CD4-positive, alpha-beta T cell treated with Interferon gamma for 1 hour (primary cell): Measurements from ENCODE around the gene UQCR10.
A peak's percentile ranks its signal among the peaks of the same experiment; 100 is the strongest.

Source experiments
- DNase-seq: peaks from one replicate; pipeline ENCODE4 v3.0.0-alpha.2; 2020

UQCR10 gene

GRCh38 chr22:29799217-29799680 is 32.1 kb downstream of the UQCR10 start:
- peak; percentile 66 for DNase-seq

GRCh38 chr22:29801153-29801552 is 34.0 kb downstream of the UQCR10 start:
- no peak for DNase-seq

GRCh38 chr22:29801796-29802195 is 34.6 kb downstream of the UQCR10 start:
- DNase-seq, result no peak

- no peak for DNase-seq
Measured at GRCh38 chr22:29803190-29803589, 36.0 kb downstream of the UQCR10 start.

- no peak for DNase-seq
Measured at GRCh38 chr22:29804985-29805384, 37.8 kb downstream of the UQCR10 start.

- DNase-seq, result no peak
Measured at GRCh38 chr22:29806196-29806595, 39.0 kb downstream of the UQCR10 start.

- no peak for DNase-seq
Measured at GRCh38 chr22:29810216-29810615, 43.0 kb downstream of the UQCR10 start.

- no peak for DNase-seq
Measured at GRCh38 chr22:29811377-29811776, 44.2 kb downstream of the UQCR10 start.

GRCh38 chr22:29813126-29813525 is 46.0 kb downstream of the UQCR10 start:
- no peak for DNase-seq

- DNase-seq, result no peak
Measured at GRCh38 chr22:29813563-29813962, 46.4 kb downstream of the UQCR10 start.

- no peak for DNase-seq
Measured at GRCh38 chr22:29814003-29814402, 46.8 kb downstream of the UQCR10 start.

- no peak for DNase-seq
Measured at GRCh38 chr22:29815580-29815979, 48.4 kb downstream of the UQCR10 start.

GRCh38 chr22:29816128-29816527 is 49.0 kb downstream of the UQCR10 start:
- no peak for DNase-seq

- no peak for DNase-seq
Measured at GRCh38 chr22:29816539-29816938, 49.4 kb downstream of the UQCR10 start.

GRCh38 chr22:29816980-29817379 is 49.8 kb downstream of the UQCR10 start:
- DNase-seq, result no peak

- DNase-seq, result no peak
Measured at GRCh38 chr22:29817724-29818123, 50.6 kb downstream of the UQCR10 start.

GRCh38 chr22:29819501-29819900 is 52.3 kb downstream of the UQCR10 start:
- no peak for DNase-seq
